ENCODE measurements around the gene ANOS1. TPM values are rescaled to one million over a fixed set of nuclear protein-coding genes. Genes with fewer than 3 reads are reported as not detected.

ANOS1 gene
- total and polyA plus RNA-seq, 2 of the 8 experiments (the other 6 are each of a cell fraction or from before 2014, with no cell fraction given): 34.4 to 59.0 TPM

DNA sequence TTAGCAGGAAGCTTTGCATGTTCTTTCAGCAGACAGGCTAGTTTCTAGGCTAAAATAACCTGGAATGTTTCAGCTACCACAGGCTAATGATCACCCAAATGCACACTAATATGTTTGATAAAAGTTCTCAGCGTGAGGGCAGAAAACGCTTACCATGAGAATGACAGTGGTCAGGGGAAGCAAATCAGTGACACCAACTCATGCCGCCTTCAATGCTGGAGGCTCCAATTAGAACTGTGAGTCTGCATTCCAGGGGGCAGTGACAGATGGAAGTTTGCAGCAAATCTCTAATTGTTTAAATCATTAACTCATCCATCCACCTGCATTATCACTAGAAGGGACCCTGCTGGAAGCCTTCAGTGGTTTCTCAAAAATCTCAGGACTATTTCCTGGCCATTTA, 43.2 kb downstream of the ANOS1 start:
- ChIA-PET POLR2A (ENCODE audit: partially characterized antibody) (interaction anchor here (1.0 to 1.3 kb wide), 2 partner anchors 11 to 12 kb away, joined by 3 to 4 read pairs; no protein-coding TSS in a partner anchor), CTCF (ENCODE audit: partially characterized antibody) (interaction anchor here (1.1 kb wide), 1 partner anchor 12 kb away, joined by 3 read pairs; no protein-coding TSS in a partner anchor)
- no peak overlapping the region for H2AK5ac ChIP-seq (ENCODE audit: low read depth, low read length)
- no peaks in the 10 kb centered on the region for H3K9me3 ChIP-seq (ENCODE audit: insufficient read depth in 2 of 2, low read depth in 1 of 2, low read length in 1 of 2)
- no peak overlapping the region for H3K9ac ChIP-seq (replicated peaks in 1 of 4; ENCODE audit: extremely low read depth in 1 of 4, low read depth in 3 of 4, low read length in 3 of 4)
- peaks cover 0 to 24% of the 10 kb centered on the region in 2 experiments; a peak in 2 of 4 replicates for H3K79me2 ChIP-seq (ENCODE audit: control insufficient read depth in 1 of 2, insufficient read depth in 2 of 2, low read length in 2 of 2)
- H3K56ac ChIP-seq (replicated peaks; ENCODE audit: insufficient read length, low read depth, low read length): no peak overlapping the region
- no peak overlapping the region for H3K18ac ChIP-seq (ENCODE audit: extremely low read depth, low read length)
- no peak overlapping the region for H3K23ac ChIP-seq (ENCODE audit: insufficient read length)
- WGBS, 2 experiments (ENCODE audit: extremely low coverage in 1 of 2, insufficient coverage in 1 of 2, insufficient read length in 1 of 2, insufficient replicate concordance in 2 of 2, low coverage in 1 of 2, low lambda C conversion rate in 2 of 2, missing lambda C conversion rate in 1 of 2): 0% methylated on average over 3 of the region's 3 CpGs; no CpG with 5 or more reads in 1 of the 2 experiments
- peak; percentile 100 for FAIRE-seq
- H2AFZ ChIP-seq (ENCODE audit: low read length): no peak overlapping the region
- H3K27me3 ChIP-seq (replicated peaks in 1 of 4; ENCODE audit: control insufficient read depth in 3 of 4, extremely low read depth in 1 of 4, insufficient read depth in 3 of 4, low read length in 3 of 4): no peaks in the 10 kb centered on the region
- peak; percentile 81 for TF ChIP-seq TEAD4 (IDR thresholded peaks at IDR 0.05; ENCODE audit: low read depth, low read length)
- TF ChIP-seq, protein P1, sequence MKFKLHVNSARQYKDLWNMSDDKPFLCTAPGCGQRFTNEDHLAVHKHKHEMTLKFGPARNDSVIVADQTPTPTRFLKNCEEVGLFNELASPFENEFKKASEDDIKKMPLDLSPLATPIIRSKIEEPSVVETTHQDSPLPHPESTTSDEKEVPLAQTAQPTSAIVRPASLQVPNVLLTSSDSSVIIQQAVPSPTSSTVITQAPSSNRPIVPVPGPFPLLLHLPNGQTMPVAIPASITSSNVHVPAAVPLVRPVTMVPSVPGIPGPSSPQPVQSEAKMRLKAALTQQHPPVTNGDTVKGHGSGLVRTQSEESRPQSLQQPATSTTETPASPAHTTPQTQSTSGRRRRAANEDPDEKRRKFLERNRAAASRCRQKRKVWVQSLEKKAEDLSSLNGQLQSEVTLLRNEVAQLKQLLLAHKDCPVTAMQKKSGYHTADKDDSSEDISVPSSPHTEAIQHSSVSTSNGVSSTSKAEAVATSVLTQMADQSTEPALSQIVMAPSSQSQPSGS (IDR thresholded peaks at IDR 0.05; ENCODE audit: low read length): no peak
- TF ChIP-seq TCF12 (IDR thresholded peaks at IDR 0.05; ENCODE audit: low read depth, low read length): 0 out of 2 replicates have a peak, but pooled peaks have one; percentile 41
- TF ChIP-seq POU5F1 (IDR thresholded peaks at IDR 0.05; ENCODE audit: low read depth, low read length): peak; percentile 58; the same call in 1 of the 2 replicates
- no peak for TF ChIP-seq RAD21 (IDR thresholded peaks at IDR 0.05 in 1 of 2, conservative IDR thresholded peaks at IDR 0.05 in 1 of 2; ENCODE audit: low read depth in 2 of 2, low read length in 2 of 2)
- TF ChIP-seq EGR1 (IDR thresholded peaks at IDR 0.05; ENCODE audit: borderline replicate concordance, low read depth, low read length): no peak
- TF ChIP-seq NANOG (IDR thresholded peaks at IDR 0.05; ENCODE audit: insufficient read depth, low read depth, low read length, poor library complexity, severe bottlenecking): peak; percentile 81
- H3K4me1 ChIP-seq (replicated peaks in 1 of 4; ENCODE audit: control insufficient read depth in 3 of 4, insufficient read depth in 4 of 4, low read length in 3 of 4): peaks cover 0 to 14% (median 3%) of the 10 kb centered on the region in 4 experiments; a peak in 3 of 7 replicates
- H3K4me2 ChIP-seq (ENCODE audit: insufficient read depth in 1 of 2, low read depth in 2 of 2, low read length in 2 of 2): peak overlapping the region in 1 of 2 experiments; percentile 16; a peak in 2 of 4 replicates
- H3K4ac ChIP-seq (replicated peaks; ENCODE audit: insufficient read length, low read depth, low read length): no peak overlapping the region
- no peak overlapping the region for H2BK15ac ChIP-seq (ENCODE audit: low read length)
- no peak overlapping the region; the same call in 1 of the 2 replicates for H2BK12ac ChIP-seq (ENCODE audit: low read depth, low read length)
- no peak overlapping the region for H4K8ac ChIP-seq (ENCODE audit: extremely low read depth, insufficient read depth, low read length)
- peaks cover 0 to 3% (median 0%) of the 10 kb centered on the region in 4 experiments; a peak in 1 of 8 replicates for H3K36me3 ChIP-seq (ENCODE audit: control insufficient read depth in 2 of 4, insufficient read depth in 4 of 4, low read length in 3 of 4)
- H2BK20ac ChIP-seq (ENCODE audit: low read length): no peak overlapping the region
- no peak overlapping the region for H3K14ac ChIP-seq (ENCODE audit: insufficient read length)
- H4K91ac ChIP-seq (replicated peaks; ENCODE audit: insufficient read length, low read length): no peak overlapping the region
- H3K4me3 ChIP-seq (ENCODE audit: extremely low read depth in 1 of 4, insufficient read depth in 2 of 4, low read depth in 3 of 4, low read length in 4 of 4): no peak overlapping the region
- H3K27ac ChIP-seq (ENCODE audit: low read depth, low read length): no peak overlapping the region
- H4K20me1 ChIP-seq (replicated peaks in 1 of 2; ENCODE audit: control insufficient read depth in 1 of 2, insufficient read depth in 2 of 2, low read length in 2 of 2): no peaks in the 10 kb centered on the region
- no peaks in the 10 kb centered on the region for H3K23me2 ChIP-seq (ENCODE audit: low read depth, low read length)
- no peak overlapping the region for H4K5ac ChIP-seq (ENCODE audit: insufficient read length, low read depth, low read length)
- H2BK5ac ChIP-seq (ENCODE audit: low read depth, low read length): no peak overlapping the region
- no peaks in the 10 kb centered on the region for H3K79me1 ChIP-seq (ENCODE audit: low read depth, low read length)
- H2BK120ac ChIP-seq (replicated peaks; ENCODE audit: low read depth, low read length): no peak overlapping the region
- DNase-seq (ENCODE audit: low read depth in 1 of 2, low spot score in 2 of 2): peak; percentile 49 to 69
